ENCODE results near the gene PLP1. TPM values are rescaled to one million over a fixed set of nuclear protein-coding genes. Genes with fewer than 3 reads are reported as not detected.
A peak's percentile ranks its signal among the peaks of the same experiment; 100 is the strongest.

PLP1 gene
- total and polyA plus RNA-seq, 2 donors (not counting 3 experiments of a cell fraction or from before 2014, with no cell fraction given) = not detected

GRCh38 chrX:103791826-103792485 lies 15.3 kb downstream of the PLP1 start:
- dilution Hi-C loops (cut with MboI; ENCODE audit: extremely low pct_ligation_motif_present, low sequenced_read_pairs) = no loop called here

More at GRCh38 chrX:103791826-103792485, 15.3 kb downstream of the PLP1 start:
- intact Hi-C loops (cut with micrococcal nuclease) = no loop called here
- H3K4me1 ChIP-seq (ENCODE audit: control insufficient read depth, extremely low read depth, insufficient read depth, low read length) = no peaks in the 10 kb centered on the region
- no peak overlapping the region for H3K27ac ChIP-seq (ENCODE audit: insufficient read depth, low read depth, low read length)
- H3K9me3 ChIP-seq (replicated peaks; ENCODE audit: control insufficient read depth, insufficient read depth, low read length) = no peaks in the 10 kb centered on the region
- DNase-seq (ENCODE audit: low read depth, low spot score) = peak; percentile 3
- H3K79me2 ChIP-seq (ENCODE audit: control insufficient read depth, insufficient read depth, low read length) = no peaks in the 10 kb centered on the region
- no TSS peak for BruUV-seq (replicated peaks)
- no peaks in the 10 kb centered on the region for H4K20me1 ChIP-seq (replicated peaks; ENCODE audit: control insufficient read depth, extremely low read depth, insufficient read depth, low read length)
- no peaks in the 10 kb centered on the region for H3K27me3 ChIP-seq (ENCODE audit: control insufficient read depth in 2 of 2, insufficient read depth in 2 of 2, low read length in 2 of 2)
- no peak for FAIRE-seq
- TF ChIP-seq POLR2AphosphoS5 (IDR thresholded peaks at IDR 0.05; ENCODE audit: insufficient read depth, low read depth, low read length) (no peak), POLR2A (IDR thresholded peaks at IDR 0.05; ENCODE audit: low read depth, low read length) (no peak), MYC (IDR thresholded peaks at IDR 0.05; ENCODE audit: low read depth, low read length) (no peak), EZH2 (IDR thresholded peaks at IDR 0.05; ENCODE audit: borderline replicate concordance, low read depth, low read length, severe bottlenecking) (no peak), FOS (IDR thresholded peaks at IDR 0.05; ENCODE audit: borderline replicate concordance, insufficient read depth, low read length) (no peak), JUN (IDR thresholded peaks at IDR 0.05; ENCODE audit: borderline replicate concordance, insufficient read depth, insufficient read length, low read depth) (no peak), GATA2 (IDR thresholded peaks at IDR 0.05; ENCODE audit: insufficient read depth, insufficient read length, low read depth, low read length) (no peak), CTCF (IDR thresholded peaks at IDR 0.05; ENCODE audit: extremely low read depth in 1 of 2, insufficient read depth in 1 of 2, low read depth in 1 of 2, low read length in 2 of 2) (no peak)
- TF ChIP-seq, protein P1, sequence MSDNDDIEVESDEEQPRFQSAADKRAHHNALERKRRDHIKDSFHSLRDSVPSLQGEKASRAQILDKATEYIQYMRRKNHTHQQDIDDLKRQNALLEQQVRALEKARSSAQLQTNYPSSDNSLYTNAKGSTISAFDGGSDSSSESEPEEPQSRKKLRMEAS (IDR thresholded peaks at IDR 0.05; ENCODE audit: insufficient read depth, insufficient read length) = no peak
- CTCF ChIA-PET = interaction anchor here (0.7 to 2.0 kb wide), 3 partner anchors 9 to 71 kb away, joined by 3 to 8 read pairs (median 3); no protein-coding TSS in a partner anchor
- no peak overlapping the region for H3K4me2 ChIP-seq (ENCODE audit: insufficient read depth, low read length)
- no peak overlapping the region for H2AFZ ChIP-seq (ENCODE audit: low read depth, low read length)
- no peak overlapping the region for H3K4me3 ChIP-seq (replicated peaks in 1 of 3; ENCODE audit: insufficient read depth in 1 of 3, low read depth in 1 of 3, low read length in 3 of 3)
- no peak overlapping the region for H3K9ac ChIP-seq (replicated peaks; ENCODE audit: extremely low read depth, insufficient read depth, low read length)
- no peaks in the 10 kb centered on the region for H3K9me1 ChIP-seq (replicated peaks; ENCODE audit: control insufficient read depth, extremely low read depth, insufficient read depth, low read length)
- POLR2A ChIA-PET = interaction anchor here (0.6 kb wide), 1 partner anchor 99 kb away, joined by 4 read pairs; no protein-coding TSS in a partner anchor
- no peaks in the 10 kb centered on the region for H3K36me3 ChIP-seq (ENCODE audit: control insufficient read depth in 2 of 2, extremely low read depth in 1 of 2, insufficient read depth in 2 of 2, low read length in 2 of 2)

Measured in endothelial cell of umbilical vein (primary cell).